GM23248 (cell line): Measurements from ENCODE around the gene GLRB.

Experiments used
- EZH2 ChIP-seq: fragments of 200-600 bp; sonication (generic); IDR thresholded peaks from 2 replicates; pipeline ENCODE4 v1.6.1; 2018; ENCODE audit warnings: antibody characterized with exemption, mild to moderate bottlenecking; ENCODE audit not compliant: insufficient read depth, poor library complexity, severe bottlenecking
- EZH2phosphoT487 ChIP-seq: fragments of 200-600 bp; sonication (generic); IDR thresholded peaks from 2 replicates; pipeline ENCODE4 v1.6.1; 2018; ENCODE audit warnings: antibody characterized with exemption, moderate library complexity, mild to moderate bottlenecking, low read depth; ENCODE audit not compliant: insufficient read depth

DNA sequence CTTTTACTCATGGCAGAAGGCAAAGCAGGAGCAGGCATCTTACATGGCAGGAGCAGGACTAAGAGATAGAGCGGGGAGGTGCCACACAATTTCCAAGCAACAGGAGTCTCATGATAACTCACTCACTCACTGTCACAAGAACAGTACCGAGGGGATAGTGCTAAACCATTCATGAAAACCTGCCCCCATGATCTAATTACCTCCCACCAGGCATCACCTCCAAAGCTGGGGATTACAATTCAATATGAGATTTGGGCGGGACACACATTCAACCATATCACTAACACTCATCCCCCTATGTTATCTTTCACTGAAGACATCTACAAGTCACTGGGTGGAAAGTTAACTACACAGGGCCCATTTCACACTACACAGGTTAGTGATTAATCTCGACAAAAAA lies 25.4 kb upstream of the GLRB start:
- no peak for TF ChIP-seq EZH2
- no peak for TF ChIP-seq EZH2phosphoT487
